ENCODE data around the gene SLC12A3. TPM values are rescaled to one million over a fixed set of nuclear protein-coding genes. Genes with fewer than 3 reads are reported as not detected.
A peak's percentile ranks its signal among the peaks of the same experiment; 100 is the strongest.

The SLC12A3 gene
- total and polyA plus RNA-seq, 2 of the 4 experiments (the other 2 are of a cell fraction) = not detected

DNA sequence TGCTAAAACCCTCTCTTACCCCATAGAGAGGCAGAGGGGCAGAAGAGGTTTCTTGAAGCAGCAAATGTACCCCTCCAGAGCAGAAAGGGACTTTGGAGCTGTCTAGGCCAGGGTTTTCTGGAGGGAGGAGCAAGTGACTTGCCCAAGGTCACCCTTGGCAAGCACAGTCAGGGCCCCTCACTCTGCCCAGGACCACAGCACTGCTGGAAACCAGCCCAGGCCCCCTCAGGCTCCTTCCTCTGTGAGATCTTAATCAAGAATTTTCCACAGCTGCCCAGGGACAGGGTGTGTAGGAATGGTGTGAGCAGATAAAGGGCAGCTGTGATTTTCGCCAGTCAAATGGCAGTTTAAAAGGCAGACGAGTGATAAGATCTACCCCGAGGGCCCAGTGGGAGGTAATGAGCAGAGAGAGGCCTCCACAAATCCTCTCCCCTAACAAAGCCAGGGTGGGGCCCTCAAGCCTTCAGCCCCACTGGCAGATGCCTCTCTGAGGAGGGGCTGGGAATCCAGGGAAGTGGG lies 3.9 kb upstream of the SLC12A3 start:
- TF ChIP-seq MXI1 (IDR thresholded peaks at IDR 0.05; ENCODE audit: borderline replicate concordance, low read depth, low read length) = no peak
- no peak for TF ChIP-seq FOS (IDR thresholded peaks at IDR 0.05; ENCODE audit: low read depth, low read length)
- TF ChIP-seq CTCF (conservative IDR thresholded peaks at IDR 0.05; ENCODE audit: low read depth, low read length) = no peak
- TF ChIP-seq NFE2L2 (IDR thresholded peaks at IDR 0.05; ENCODE audit: low read depth, low read length) = no peak
- TF ChIP-seq, protein P1, sequence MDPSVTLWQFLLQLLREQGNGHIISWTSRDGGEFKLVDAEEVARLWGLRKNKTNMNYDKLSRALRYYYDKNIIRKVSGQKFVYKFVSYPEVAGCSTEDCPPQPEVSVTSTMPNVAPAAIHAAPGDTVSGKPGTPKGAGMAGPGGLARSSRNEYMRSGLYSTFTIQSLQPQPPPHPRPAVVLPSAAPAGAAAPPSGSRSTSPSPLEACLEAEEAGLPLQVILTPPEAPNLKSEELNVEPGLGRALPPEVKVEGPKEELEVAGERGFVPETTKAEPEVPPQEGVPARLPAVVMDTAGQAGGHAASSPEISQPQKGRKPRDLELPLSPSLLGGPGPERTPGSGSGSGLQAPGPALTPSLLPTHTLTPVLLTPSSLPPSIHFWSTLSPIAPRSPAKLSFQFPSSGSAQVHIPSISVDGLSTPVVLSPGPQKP (IDR thresholded peaks at IDR 0.05; ENCODE audit: borderline replicate concordance, low read depth, low read length) = no peak
- no peak for TF ChIP-seq RAD21 (IDR thresholded peaks at IDR 0.05; ENCODE audit: low read length)
- TF ChIP-seq POLR2A (IDR thresholded peaks at IDR 0.05; ENCODE audit: low read depth, low read length) = no peak
- TF ChIP-seq BHLHE40 (IDR thresholded peaks at IDR 0.05; ENCODE audit: low read depth, low read length) = no peak
- TF ChIP-seq USF2 (IDR thresholded peaks at IDR 0.05; ENCODE audit: low read depth, low read length) = no peak
- no peak for TF ChIP-seq CEBPB (IDR thresholded peaks at IDR 0.05; ENCODE audit: low read depth, low read length)
- ATAC-seq (ENCODE audit: low read depth) (peak; percentile 61), DNase-seq (no peak)
- intact Hi-C loops (cut with micrococcal nuclease) (no loop called here), in situ Hi-C loops (cut with MboI; ENCODE audit: low sequenced_read_pairs) (loop anchor here (10.0 kb wide), 1 partner anchor 184 kb away; no protein-coding TSS in a partner anchor), dilution Hi-C loops (cut with HindIII; ENCODE audit: low sequenced_read_pairs, unreplicated experiment) (no loop called here)
- ChIA-PET POLR2A (ENCODE audit: unreplicated experiment) (no interaction called here), CTCF (interaction anchor here (0.9 kb wide), 1 partner anchor 9 kb away, joined by 4 read pairs; no protein-coding TSS in a partner anchor)
- H3K56ac ChIP-seq (ENCODE audit: extremely low read depth, insufficient read depth, low read length) = no peak overlapping the region
- H2BK15ac ChIP-seq (ENCODE audit: low read depth, low read length) = no peak overlapping the region
- no CpG with 5 or more reads among the region's 3 CpGs for WGBS, 2 experiments (ENCODE audit: extremely low coverage in 2 of 2, insufficient read length in 1 of 2)
- H3K4me2 ChIP-seq (ENCODE audit: low read depth, low read length) = no peak overlapping the region
- H3K23ac ChIP-seq (ENCODE audit: low read depth, low read length) = no peak overlapping the region
- no peak overlapping the region for H3K4ac ChIP-seq (ENCODE audit: low read depth, low read length)
- no peak overlapping the region; the same call in 1 of the 2 replicates for H4K5ac ChIP-seq (ENCODE audit: low read depth, low read length)
- no peak overlapping the region for H2BK20ac ChIP-seq (ENCODE audit: low read depth, low read length)
- no peak overlapping the region for H3K27ac ChIP-seq (ENCODE audit: insufficient read depth, low read length)
- peaks cover 5% of the 10 kb centered on the region; the same call in 1 of the 2 replicates for H3K9me1 ChIP-seq (ENCODE audit: insufficient read depth, low read length)
- H3K18ac ChIP-seq (ENCODE audit: low read depth, low read length) = no peak overlapping the region
- H3K14ac ChIP-seq (replicated peaks; ENCODE audit: low read depth, low read length) = no peak overlapping the region
- H2AFZ ChIP-seq (replicated peaks; ENCODE audit: low read length, poor library complexity) = no peak overlapping the region
- H2BK5ac ChIP-seq (ENCODE audit: low read depth, low read length, poor library complexity, severe bottlenecking) = no peak overlapping the region
- H3K9ac ChIP-seq (ENCODE audit: low read depth, low read length) = no peak overlapping the region
- H3K9me3 ChIP-seq (ENCODE audit: control insufficient read depth, insufficient read depth, low read length) = no peaks in the 10 kb centered on the region
- no peaks in the 10 kb centered on the region for H4K20me1 ChIP-seq (ENCODE audit: insufficient read depth, low read length)
- H3K27me3 ChIP-seq (ENCODE audit: control insufficient read depth, insufficient read depth, low read length) = no peaks in the 10 kb centered on the region
- no peak overlapping the region for H2AK9ac ChIP-seq (replicated peaks; ENCODE audit: low read depth, low read length, poor library complexity)
- no TSS peak for BruUV-seq (replicated peaks)
- no peaks in the 10 kb centered on the region for H3K79me1 ChIP-seq (ENCODE audit: low read depth in 1 of 2, low read length in 2 of 2)
- no peak overlapping the region for H4K8ac ChIP-seq (ENCODE audit: low read depth in 2 of 2, low read length in 2 of 2)
- H3K4me3 ChIP-seq (ENCODE audit: insufficient read depth, low read depth, low read length) = no peak overlapping the region
- no peak overlapping the region for H2BK120ac ChIP-seq (ENCODE audit: low read depth, low read length)
- H3K36me3 ChIP-seq (ENCODE audit: control insufficient read depth, insufficient read depth, low read length) = no peaks in the 10 kb centered on the region
- H2AK5ac ChIP-seq (ENCODE audit: low read depth, low read length) = no peak overlapping the region
- H3K4me1 ChIP-seq (ENCODE audit: control insufficient read depth, insufficient read depth, low read length) = no peaks in the 10 kb centered on the region; the same call in 1 of the 2 replicates
- no peak overlapping the region for H4K91ac ChIP-seq (ENCODE audit: insufficient read depth, low read depth, low read length)
